ENCODE results near the gene PACSIN3.

PACSIN3 gene

DNA sequence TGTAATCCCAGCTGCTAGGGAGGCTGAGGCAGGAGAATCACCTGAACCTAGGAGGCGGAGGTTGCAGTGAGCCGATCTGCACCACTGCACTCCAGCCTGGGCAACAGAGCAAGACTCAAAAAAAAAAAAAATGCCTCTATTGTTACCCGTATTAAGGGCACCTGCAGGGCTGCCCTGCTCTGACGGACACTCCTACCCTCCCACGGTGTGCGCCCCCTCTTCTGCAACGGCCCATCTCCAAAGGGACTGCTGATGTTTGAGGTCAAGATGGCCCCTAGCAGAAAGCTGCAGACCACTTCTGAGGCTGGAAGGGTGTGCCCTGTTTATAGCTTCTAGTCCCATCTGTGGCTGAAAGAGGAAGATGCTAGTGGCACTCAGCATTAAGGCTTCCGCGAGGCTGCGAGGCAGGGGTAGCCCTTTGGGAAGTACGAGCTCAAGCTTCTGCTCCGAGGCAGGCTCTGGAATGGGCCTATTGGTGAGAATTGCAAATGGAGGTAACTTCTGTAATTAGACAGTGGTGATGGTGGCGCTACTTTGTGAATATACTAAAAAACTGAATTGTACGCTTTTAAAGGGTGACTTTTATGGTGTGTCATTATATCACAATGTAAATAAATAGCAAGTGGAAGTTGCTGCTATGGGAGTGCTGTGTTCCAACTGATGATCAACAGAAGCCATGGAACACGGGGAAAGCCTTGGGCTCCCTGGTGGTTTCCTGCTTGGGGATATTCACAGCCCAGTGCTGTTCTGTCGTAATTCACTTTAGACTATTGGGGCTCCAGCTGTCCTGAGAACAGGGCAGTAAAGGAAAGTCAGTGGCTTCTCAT lies 33.9 kb downstream of the PACSIN3 start:
- DNase-seq = no peak

DNA sequence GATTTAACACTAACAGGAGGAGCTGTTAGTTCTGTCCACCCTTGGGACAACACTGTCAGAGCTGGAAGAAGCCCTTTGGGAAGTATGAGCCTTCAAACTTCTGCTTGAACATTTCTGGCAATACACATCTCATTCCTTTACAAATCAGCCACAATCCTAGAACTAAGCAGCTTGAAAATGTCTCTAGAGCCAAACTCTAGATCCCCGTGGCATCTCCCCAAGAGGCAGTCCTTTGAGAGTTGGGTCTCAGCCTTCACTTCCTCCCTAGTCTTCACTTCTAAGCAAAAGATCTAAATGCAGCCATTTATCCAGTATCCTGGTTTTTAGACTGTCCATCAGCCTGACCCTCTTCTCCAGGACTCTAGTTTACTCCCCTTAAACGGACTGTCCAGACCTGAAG lies 36.5 kb downstream of the PACSIN3 start:
- DNase-seq = no peak

- DNase-seq = no peak
These were observed 37.2 kb downstream of the PACSIN3 start for GRCh38 chr11:47148903-47149531.

DNA sequence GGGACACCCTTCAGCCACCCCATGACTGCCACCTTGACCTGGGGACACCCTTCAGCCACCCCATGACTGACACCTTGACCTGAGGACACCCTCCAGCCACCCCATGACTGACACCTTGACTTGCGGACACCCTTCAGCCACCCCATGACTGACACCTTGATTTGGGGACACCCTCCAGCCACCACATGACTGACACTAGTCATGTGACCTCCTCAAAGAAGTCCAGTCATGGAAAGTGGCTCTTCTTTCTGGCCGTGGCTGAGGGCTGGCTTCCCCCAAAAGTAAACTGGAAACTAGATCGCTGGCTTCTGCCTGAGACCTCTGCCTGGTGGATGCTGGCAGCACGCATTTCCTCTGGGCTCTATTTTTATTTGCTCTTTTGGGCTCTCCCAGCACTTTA lies 38.0 kb downstream of the PACSIN3 start:
- no peak for DNase-seq

DNA sequence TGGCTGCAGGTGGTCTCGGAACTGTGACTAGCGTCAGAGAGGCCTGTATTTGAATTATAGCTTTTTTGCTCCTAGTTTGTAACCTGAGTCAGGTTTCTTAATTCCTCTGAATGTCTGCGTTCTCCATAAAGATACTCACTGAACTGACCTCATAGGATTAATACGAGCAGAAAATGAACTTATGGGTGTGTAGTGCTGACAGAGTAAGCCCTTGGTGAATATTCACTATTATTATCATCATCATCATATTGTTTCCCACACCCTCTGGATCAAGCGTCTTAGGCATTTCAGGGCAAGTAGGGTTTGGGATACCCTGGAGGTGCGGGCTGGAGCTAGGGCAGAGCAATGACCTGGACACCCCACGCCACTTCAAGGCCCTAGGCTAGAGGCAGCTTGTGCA lies 38.6 kb downstream of the PACSIN3 start:
- no peak for DNase-seq

DNA sequence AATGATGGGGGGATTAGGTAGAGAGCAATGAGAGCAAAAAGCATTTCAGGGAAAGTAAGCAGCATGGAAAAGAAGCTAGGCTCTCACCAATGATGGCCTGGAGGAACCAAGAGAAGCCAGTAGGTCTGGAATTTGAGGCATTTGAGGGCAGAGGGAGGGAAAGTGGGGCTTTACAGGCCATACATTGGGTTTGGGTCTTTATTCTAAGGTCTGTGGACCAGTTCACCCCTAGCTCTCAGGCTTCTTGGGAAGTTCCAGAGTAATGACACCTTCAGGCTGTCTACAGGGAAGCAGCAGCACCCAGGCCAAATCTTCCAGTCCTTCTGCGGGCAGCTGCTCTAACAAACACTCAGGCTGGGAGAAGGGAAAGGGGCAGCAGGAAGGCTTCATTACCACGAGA lies 39.0 kb downstream of the PACSIN3 start:
- no peak for DNase-seq

DNA sequence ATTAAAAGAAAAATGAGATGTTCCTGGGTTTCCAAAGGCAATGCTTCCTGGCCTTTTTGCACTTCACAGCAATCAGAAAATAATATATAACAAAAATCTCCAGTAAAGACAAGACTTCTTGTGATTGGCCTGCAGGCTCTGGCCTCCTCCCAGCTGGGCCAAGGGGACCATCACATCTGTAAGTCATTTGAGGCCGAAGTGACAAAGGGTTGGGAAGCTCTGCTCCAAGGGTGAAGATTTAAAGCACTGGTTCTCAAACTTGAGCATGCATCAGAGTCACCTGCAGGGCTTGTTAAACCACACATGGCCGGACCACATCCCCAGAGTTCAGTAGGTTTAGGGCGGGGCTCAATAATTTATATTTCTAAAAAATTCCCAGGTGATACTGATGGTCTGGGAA lies 41.7 kb downstream of the PACSIN3 start:
- DNase-seq = no peak

DNA sequence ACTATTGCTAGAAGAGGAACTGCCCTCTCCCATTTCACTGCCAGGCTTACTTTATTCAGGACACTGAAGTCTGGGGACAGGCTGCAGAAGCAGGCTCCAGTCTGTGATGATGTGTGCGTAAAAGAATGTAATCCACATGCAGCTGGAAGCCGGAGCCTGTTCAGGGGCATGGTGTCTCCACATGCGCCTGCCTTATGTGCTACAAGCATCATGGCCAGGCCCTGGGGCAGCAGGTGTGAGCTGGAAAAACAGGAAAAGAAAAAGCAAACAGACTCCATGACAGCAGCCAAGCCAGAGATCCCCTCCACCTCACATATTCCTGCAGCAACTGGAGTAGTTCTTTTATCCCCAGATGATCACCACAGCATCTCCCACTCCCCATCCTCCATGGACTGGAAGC lies 42.9 kb downstream of the PACSIN3 start:
- DNase-seq = no peak

DNA sequence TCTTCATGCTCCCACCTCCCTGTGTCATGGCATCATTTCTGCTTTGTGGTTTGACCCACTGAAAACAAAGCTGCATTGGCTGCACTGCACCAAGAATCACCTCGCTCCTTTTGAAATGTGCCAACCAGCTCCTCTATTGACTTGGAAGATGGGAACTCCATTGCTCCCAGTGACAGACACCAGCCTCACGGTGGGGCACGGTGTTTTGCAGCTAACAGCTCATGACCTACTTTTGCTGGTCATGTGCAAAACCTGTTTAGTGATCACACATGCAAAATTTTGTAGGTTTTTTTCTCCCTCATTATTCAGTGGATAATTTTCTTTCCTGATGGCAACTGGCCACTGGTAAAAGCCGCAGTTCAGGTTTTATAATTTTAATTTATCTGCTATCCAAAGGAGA lies 46.4 kb downstream of the PACSIN3 start:
- no peak for DNase-seq

DNA sequence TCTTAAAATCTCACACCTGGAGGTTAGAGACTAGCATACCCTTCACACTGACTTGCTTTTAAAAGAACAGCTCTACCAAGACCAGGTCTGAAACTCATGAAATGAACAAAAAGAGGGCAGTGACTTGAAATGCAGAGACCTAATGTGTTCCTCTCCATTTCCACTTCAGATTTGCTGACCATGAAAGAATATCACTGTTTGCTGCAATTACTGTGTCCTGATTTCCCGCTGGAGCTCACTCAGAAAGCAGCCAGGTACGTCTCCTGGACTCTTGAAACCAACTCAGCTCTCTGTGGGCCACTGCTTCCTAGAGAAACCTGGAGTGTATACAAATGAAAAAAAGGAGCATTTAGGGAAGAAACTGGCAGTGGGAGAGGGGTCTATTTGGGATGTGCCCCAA lies 48.8 kb downstream of the PACSIN3 start:
- no peak for DNase-seq

DNA sequence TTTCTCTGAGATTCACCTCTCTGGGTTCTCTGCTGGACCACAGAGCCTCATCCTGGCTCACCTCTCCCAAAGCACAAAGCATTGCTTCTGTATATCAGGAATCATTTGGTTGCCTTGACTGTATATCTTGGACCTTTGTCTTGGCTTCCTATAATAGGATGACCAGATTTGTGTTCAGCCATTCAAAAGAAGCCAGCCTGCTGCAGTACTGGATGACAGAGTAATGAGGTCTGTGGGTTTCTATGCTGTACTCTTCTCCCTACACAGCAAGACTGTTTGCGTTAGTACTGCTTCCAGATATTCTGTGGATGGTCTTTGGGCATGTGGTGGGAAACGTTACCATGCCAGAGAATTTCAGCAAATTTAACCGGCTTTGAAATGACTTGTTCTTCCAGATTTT lies 49.3 kb downstream of the PACSIN3 start:
- DNase-seq = no peak

- no peak for DNase-seq
These were observed 49.9 kb downstream of the PACSIN3 start for GRCh38 chr11:47136327-47136726.

DNA sequence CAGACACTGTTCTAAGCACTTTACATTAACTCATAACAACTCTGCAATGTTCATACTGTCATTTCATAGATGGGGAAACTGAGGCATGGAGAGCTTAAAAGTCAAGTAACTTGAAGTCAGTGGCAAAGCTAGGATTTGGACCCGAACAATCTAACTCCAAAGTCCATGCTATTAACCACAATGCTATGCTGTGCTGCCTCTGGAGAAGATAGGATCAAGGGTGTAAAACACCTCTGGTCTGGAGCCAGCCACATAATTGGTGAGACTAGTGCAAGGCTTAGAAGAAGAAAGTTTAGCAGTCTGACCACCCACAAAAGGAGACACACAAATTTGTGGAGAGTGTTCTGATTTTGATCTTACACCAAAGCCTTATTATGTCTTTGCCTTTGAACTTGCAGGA lies 53.3 kb downstream of the PACSIN3 start:
- DNase-seq = no peak

DNA sequence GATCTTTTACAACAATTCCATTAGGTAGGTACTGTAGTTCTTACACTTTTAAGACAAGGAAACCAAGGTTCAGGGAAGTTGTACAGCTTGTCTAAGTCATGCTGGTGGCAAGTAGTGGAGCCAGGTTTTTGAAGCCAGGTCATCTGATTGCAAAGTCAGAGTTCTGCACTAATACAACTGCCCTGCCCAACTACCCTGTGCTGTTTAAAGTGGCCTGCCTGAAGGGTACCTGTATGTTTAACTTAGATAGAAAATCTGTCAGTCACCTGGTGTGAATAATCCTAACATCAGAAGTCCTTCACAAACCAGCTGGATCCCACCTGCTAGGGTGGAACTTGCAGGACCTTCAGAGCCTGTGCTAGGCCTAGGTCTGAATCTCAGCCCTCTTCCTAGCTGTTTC lies 53.7 kb downstream of the PACSIN3 start:
- no peak for DNase-seq

GRCh38 chr11:47131136-47131535 lies 55.1 kb downstream of the PACSIN3 start:
- DNase-seq = no peak

DNA sequence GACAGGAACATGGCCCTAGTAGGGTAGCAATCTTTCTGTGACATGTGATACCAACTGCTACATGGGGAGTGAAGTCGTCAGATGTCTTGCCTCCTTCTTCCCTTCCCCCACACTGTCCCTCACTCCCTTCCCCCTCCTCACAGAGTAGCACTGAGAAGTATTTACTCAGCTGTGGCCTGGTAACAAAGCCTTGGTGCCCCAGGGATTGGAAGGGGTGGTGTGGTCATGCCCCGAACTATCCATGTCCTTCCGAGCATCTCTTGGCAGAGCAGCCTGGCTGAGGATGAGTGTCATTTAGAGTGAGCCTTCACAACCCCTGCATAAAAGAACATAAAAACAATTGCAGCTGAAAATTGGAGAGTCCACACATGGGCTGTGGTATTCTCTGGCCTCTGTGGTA lies 55.7 kb downstream of the PACSIN3 start:
- DNase-seq = no peak
